CD4-positive, alpha-beta T cell treated with Interleukin-6 for 4 hours (primary cell): ENCODE results near the gene TMEM134.

ENCODE experiments used
- DNase-seq: peaks from one replicate; pipeline ENCODE4 v3.0.0-alpha.2; 2020; ENCODE audit warnings: mixed read lengths

Gene TMEM134

DNA sequence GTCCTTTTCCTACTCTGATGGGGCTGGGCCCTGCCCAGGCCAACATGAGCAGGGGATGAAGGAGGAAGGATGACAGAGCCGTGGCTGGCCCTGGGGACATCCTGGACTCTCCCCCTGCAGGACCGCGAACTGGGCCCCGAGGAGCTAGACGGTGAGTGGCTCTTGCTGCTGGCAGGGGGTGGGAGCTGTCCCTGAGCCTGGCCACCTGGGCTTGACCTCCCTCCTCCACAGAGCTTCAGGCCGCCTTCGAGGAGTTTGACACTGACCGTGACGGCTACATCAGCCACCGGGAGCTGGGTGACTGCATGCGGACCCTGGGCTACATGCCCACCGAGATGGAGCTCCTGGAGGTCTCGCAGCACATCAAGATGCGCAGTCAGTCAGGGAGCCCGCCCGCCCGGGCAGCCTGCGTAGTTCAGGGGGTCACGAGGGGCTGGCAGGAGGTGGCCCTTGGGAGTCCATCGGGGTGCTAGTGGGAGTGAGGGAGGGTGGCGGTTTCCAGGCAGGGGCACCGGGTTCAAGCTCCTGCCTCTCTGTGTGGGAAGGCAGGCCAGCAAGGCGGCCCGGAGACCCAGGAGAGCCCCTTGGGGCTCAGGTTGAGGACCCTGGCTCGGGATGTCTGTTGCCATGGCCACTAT lies 12.9 kb downstream of the TMEM134 start:
- no peak for DNase-seq

DNA sequence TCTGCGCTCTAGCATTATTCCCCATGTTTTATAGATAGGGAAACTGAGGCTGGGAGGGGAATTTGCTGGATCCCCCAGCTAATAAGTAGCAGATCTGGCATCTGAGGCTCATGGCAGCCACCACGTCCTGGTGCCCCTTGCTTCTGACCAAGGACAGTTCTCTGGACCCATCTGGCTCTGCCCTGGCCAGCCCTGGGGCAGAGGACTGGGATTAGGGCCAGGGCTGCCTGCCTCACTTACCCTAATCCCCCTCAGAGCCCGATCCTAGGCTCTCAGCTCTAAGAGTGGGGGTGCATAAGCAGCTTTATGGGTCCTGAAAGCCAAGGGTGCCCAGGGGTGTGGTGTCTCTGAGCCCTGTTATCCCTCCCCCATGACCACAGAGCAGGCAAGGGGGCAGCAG lies 14.0 kb downstream of the TMEM134 start, which contains the start of gene CABP4:
Gene CABP4, plus strand, starts transcription at position 301 of the 400 bp plus-strand sequence. Its CDS starts 70 bp downstream, at position 371.
- no peak for DNase-seq

DNA sequence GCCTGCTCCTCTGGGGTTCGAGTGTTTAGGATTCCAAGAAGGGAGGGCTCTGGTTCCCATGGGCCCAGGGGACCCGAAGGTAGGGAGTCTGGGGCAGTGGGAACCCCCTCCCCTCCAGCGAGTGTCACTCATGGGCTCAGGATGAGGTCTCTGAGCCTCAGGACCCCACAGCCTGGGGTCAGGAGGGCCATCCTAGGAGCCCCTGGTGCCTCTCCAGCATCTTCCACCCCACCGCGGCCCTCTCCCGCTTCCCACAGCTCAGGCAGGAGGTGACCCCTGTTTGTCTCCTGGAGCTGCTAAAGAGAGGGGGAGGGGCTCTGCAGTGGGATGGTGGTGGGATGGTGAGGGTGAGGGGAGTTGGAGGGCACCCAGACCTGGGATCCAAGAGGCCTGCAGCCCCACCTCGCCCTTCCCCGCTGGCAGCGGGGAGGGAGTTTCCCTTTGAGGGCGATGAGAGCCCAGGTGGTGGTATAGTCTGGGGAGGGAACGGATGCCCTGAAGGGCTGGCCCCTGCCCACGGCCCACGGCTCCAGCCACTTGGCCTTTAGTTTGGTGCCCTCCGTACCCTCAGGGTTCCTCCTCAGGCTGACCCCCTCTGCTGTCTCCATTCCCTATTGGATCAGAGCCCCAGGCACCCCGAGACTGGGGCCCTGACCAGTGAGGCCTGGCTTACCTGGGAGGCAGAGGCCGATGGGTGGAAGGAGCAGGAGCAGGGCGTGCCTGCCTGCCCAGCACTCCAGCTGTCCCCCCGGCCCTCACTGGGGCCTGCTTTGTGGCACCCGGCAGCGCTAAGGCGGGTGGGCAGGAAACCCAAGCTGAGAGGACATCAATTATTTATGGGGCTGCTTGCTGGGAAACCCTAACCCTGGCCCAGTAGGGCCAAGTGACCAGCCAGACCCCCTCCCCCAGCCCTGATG lies 15.0 kb downstream of the TMEM134 start:
- no peak for DNase-seq

DNA sequence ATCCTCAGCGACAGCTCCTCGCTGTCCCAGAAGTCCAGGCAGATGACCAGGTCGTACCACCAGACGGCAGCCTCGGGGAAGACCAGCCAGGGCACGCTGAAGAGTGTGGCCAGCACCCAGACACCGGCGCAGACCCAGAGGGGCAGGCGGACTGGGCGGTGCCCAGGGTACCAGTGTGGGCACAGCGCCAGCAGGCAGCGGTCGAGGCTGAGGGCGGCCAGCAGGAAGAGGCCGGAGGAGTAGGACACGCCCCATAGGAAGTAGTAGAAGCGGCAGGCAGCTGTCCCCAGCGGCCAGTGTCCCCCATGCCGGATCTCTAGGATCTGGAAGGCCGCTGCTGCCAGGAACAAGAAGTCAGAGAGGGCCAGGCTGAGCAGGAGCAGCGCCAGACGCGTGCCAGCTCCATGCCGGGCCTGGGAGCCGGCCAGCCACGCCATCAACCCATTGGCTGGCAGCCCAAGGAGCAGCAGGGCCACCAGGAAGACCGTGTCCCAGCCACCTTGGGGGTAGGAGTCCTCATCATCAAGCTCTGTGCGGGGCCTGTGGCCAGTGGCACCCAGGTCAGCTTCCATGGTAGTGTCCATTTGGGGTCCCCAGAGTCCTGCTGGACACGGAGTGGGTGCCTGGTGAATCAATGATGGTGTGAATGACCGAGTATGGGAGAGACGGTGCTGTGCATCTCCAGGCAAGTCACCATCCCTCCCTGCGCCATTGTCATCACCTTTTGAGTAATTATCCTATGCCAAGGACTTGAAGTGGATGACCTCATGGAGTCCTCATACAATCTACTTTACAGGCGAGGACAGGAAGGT lies 16.7 kb downstream of the TMEM134 start, which contains the start of gene GPR152:
Gene GPR152, minus strand, starts transcription at position 589 of the 812 bp plus-strand sequence. Its CDS starts 5 bp downstream, at position 584.
- no peak for DNase-seq

GRCh38 chr11:67451658-67451976 lies 17.4 kb downstream of the TMEM134 start:
- DNase-seq: no peak

DNA sequence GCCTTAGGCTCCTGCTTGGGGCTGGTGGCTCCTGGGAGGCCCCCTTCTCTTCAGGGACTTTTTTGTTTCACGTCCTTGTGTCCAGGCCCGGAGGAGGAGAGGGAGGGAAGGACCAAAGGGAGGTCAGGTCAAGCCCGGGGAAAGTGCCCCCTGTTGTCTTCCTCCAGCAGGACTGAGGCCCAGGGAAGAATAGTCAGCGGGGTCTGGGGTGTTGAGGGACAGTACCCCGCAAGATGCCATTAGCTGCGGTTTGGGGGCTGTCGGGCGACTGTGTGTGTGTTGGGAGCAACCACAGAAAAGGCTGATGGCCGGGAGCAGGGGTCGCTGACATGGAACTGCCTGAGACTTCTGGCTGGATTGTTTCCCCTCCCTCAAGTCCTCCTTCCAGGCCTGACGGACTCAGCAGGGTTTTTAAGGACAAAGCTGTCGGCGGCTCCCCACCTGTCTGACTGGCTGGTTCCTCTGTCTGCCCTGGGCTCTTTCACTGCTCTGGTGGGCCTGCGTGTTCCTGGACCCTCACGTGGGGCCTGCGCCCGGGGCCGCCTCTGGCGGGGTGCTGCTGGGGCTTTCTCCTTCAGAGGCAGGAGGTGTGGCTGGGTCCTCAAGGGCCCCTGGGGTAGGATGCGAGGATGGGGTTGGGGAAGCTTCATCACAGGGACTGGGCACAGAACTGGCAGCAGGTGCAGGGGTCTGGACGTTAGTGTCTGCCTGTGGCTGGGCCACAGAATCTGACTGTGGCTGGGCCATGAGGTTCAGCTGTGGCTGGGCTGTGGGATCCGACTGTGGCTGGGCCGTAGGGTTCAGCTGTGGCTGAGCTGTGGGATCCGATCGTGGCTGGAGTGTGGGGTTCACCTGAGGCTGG lies 18.0 kb downstream of the TMEM134 start:
- DNase-seq: no peak

GRCh38 chr11:67449116-67449844 lies 19.8 kb downstream of the TMEM134 start:
- DNase-seq: no peak

DNA sequence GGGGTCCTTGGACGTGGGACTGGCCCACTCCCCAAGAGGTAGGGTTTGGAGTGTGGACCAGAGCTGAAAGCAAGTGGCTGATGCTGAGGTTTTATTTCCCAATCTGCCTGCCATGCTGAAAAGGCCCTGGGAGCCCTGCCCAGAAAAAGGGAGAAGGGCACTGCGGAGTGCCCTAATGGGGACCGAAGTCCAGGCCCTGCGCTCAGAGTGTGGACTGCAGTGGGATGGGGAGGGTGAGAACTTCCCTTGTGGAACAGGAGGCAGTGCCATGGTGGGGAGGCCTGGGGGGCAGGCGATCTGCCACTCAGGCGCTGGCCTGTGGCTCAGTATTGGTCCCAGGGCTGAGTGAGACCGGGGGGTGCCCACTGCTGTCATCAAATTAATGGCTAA lies 20.8 kb downstream of the TMEM134 start:
- no peak for DNase-seq

GRCh38 chr11:67445515-67445914 lies 23.5 kb downstream of the TMEM134 start:
- DNase-seq: no peak

- DNase-seq: no peak
Measured at GRCh38 chr11:67442504-67443404, 26.3 kb downstream of the TMEM134 start.

GRCh38 chr11:67441731-67442351 lies 27.2 kb downstream of the TMEM134 start:
- DNase-seq: peak; percentile 31

DNA sequence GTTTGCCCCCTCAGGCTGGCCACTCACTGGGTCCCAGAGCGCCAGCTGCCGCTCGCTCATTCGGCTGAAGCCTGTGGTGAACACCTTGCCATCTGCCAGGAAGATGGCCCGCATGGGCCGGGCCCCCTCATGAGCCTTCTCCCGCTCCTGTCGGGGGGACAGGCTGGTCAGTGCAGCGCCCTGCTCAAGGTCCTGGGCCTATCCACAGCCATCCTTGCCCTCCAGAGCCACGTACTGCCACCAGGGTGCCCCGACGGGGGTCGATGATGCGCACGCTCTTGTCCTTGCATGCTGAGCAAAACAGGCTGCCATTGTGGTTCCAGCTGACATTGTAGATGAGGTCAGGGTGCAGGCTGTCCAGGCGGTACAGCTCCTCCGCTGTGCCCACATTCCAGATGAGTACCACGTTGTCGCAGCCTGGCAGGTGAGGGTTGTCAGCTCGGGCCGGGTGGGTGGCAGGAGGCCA lies 27.9 kb downstream of the TMEM134 start:
- DNase-seq: no peak

- DNase-seq: peak; percentile 45
Measured at GRCh38 chr11:67440229-67441097, 28.6 kb downstream of the TMEM134 start.

GRCh38 chr11:67439321-67440228 lies 29.5 kb downstream of the TMEM134 start:
- DNase-seq: peak; percentile 45

GRCh38 chr11:67438158-67438902 lies 30.7 kb downstream of the TMEM134 start:
- DNase-seq: peak; percentile 86

DNA sequence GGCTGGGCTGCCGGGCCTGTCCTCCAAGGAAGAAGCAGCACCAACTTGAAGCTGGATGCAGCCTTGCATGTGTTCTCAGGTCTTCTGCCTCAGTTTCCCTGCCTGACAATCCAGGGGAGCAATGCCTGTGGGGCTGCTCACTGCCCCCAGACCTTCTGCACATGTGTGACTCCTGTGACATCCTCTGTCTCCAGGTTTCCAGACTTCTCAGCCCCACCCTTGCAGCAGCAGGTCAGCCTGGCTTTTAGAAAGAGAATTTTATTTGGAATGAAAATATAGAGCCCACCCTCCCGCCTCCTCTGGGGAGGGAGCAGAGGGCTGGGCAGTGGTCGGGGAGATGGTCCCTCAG lies 31.3 kb downstream of the TMEM134 start:
- DNase-seq: no peak
